Osteocyte (in vitro differentiated cells): Measurements from ENCODE around the gene TMEM250. TPM values are rescaled to one million over a fixed set of nuclear protein-coding genes. Genes with fewer than 3 reads are reported as not detected.

Experiments
- DNase-seq: peaks from one replicate; pipeline ENCODE4 v3.0.0; 2021; ENCODE audit warnings: mixed read lengths; ENCODE audit not compliant: unreplicated experiment; ENCODE audit errors: extremely low spot score
- H3K27ac Mint-ChIP-seq: one replicate; pipeline ENCODE4 v1.8.0; 2021; ENCODE audit warnings: mild to moderate bottlenecking, mixed read lengths; ENCODE audit not compliant: unreplicated experiment
- H3K27me3 Mint-ChIP-seq: one replicate; pipeline ENCODE4 v1.8.0; 2021; ENCODE audit warnings: mixed read lengths; ENCODE audit not compliant: unreplicated experiment
- H3K36me3 Mint-ChIP-seq: one replicate; pipeline ENCODE4 v1.8.0; 2021; ENCODE audit warnings: mixed read lengths; ENCODE audit not compliant: unreplicated experiment
- H3K4me1 Mint-ChIP-seq: one replicate; pipeline ENCODE4 v1.8.0; 2021; ENCODE audit warnings: mixed read lengths; ENCODE audit not compliant: unreplicated experiment
- H3K4me3 Mint-ChIP-seq: one replicate; pipeline ENCODE4 v1.8.0; 2021; ENCODE audit warnings: mild to moderate bottlenecking, moderate library complexity, mixed read lengths; ENCODE audit not compliant: unreplicated experiment
- H3K9me3 Mint-ChIP-seq: one replicate; pipeline ENCODE4 v1.8.0; 2021; ENCODE audit warnings: mixed read lengths; ENCODE audit not compliant: unreplicated experiment
- CTCF ChIP-seq: fragments of 200-600 bp; sonication (generic); IDR thresholded peaks from 2 replicates; pipeline ENCODE4 v1.5.0; 2021; ENCODE audit warnings: antibody characterized with exemption, mild to moderate bottlenecking, moderate library complexity
- total RNA-seq: library from RNA; stranded (reverse); gene quantifications from 2 replicates; pipeline ENCODE4 v1.2.1, GENCODE V29; 2021

Gene TMEM250
- total RNA-seq, 1 donor from 2014 or later, result 34.0 TPM

DNA sequence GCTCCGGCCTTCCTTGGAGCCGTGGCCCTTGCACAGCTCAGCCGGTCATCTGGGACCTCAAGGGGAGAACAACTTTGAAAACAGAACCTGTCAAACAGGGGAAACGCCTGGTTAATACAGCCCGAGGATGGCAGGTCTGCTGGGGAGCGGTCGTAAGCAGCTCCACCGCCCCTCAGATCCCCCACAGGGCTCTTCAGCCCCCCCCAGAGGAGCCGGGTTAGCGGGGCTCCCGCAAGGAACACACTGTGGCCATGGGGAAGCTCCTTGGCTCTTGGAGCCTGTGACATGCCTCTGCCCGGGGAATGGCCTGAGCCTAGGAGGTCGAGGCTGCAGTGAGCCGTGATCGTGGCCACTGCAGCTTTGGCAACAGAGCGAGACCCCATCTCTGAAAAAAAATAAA is 6.8 kb downstream of the TMEM250 start:
- Mint-ChIP-seq H3K36me3 (peaks cover 13% of the 10 kb centered on the region), H3K4me3 (no peak overlapping the region), H3K27me3 (no peaks in the 10 kb centered on the region), H3K27ac (peak overlapping the region; percentile 74), H3K4me1 (peaks cover 41% of the 10 kb centered on the region), H3K9me3 (no peaks in the 10 kb centered on the region)
- no peak for TF ChIP-seq CTCF
- no peak for DNase-seq

DNA sequence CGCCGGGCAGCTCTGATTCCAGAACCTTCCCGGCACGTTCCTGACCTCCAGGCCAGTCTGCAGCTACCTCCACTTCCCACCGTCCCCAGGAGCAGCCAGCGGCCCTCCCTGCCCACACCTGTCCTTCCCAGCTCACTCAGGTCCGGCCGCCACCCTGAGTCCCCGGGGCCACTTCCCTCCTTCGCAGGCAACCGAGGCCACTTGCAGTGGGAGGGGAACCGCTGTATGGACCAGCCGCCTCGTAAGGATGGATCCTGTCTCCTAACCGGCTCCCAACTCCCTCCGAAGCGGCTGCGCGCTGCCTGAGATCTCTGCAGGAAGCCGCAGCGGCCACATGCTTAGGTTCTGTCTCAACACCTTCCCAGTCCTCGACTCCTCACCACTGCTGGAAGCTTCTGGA is 7.5 kb downstream of the TMEM250 start:
- Mint-ChIP-seq H3K27ac (peak overlapping the region; percentile 74), H3K36me3 (peaks cover 10% of the 10 kb centered on the region), H3K9me3 (no peaks in the 10 kb centered on the region), H3K4me1 (peaks cover 46% of the 10 kb centered on the region), H3K27me3 (no peaks in the 10 kb centered on the region), H3K4me3 (no peak overlapping the region)
- no peak for DNase-seq
- no peak for TF ChIP-seq CTCF

GRCh38 chr9:136110082-136111061 is 8.3 kb downstream of the TMEM250 start:
- no peak for DNase-seq

GRCh38 chr9:136109351-136110081 is 9.2 kb downstream of the TMEM250 start:
- Mint-ChIP-seq H3K27me3 (no peaks in the 10 kb centered on the region), H3K4me3 (no peak overlapping the region), H3K4me1 (peaks cover 63% of the 10 kb centered on the region), H3K27ac (peak overlapping the region; percentile 77), H3K36me3 (peaks cover 6% of the 10 kb centered on the region), H3K9me3 (no peaks in the 10 kb centered on the region)
- DNase-seq, result peak; percentile 99
- TF ChIP-seq CTCF, result no peak

More at GRCh38 chr9:136110082-136111061, 8.3 kb downstream of the TMEM250 start:
- H3K36me3 Mint-ChIP-seq, result peaks cover 10% of the 10 kb centered on the region
- H3K27me3 Mint-ChIP-seq, result no peaks in the 10 kb centered on the region
- H3K9me3 Mint-ChIP-seq, result no peaks in the 10 kb centered on the region
- H3K4me1 Mint-ChIP-seq, result peaks cover 54% of the 10 kb centered on the region
- H3K27ac Mint-ChIP-seq, result peak overlapping the region; percentile 77
- H3K4me3 Mint-ChIP-seq, result peak overlapping the region; percentile 29
- peak; percentile 56 for TF ChIP-seq CTCF
